HAP-1 (cell line): ENCODE results near the gene MBTD1.
"Not testable (repeated sequence)": the region's sequence is repeated elsewhere in the genome, so short reads cannot be mapped to it uniquely, and the experiment has no call there.

ENCODE experiments used
- DNase-seq, 2 experiments: peaks; one replicate each; pipeline ENCODE4 v3.0.0-alpha.2; 2016 to 2020; ENCODE audit warnings: low spot score in 2 of 2
- H3K27me3 ChIP-seq: fragments of 250-450 bp; sonication (Bioruptor Pico); 2 replicates; pipeline ENCODE4 v1.5.1; 2020; ENCODE audit warnings: low read depth, mild to moderate bottlenecking, moderate library complexity
- H3K36me3 ChIP-seq: fragments of 250-450 bp; sonication (Bioruptor Pico); replicated peaks from 2 replicates; pipeline ENCODE4 v1.5.1; 2020; ENCODE audit warnings: mild to moderate bottlenecking
- H3K4me1 ChIP-seq: fragments of 250-450 bp; sonication (Bioruptor Pico); 2 replicates; pipeline ENCODE4 v1.5.1; 2020; ENCODE audit warnings: mild to moderate bottlenecking
- H3K4me3 ChIP-seq: fragments of 250-450 bp; sonication (Bioruptor Pico); 2 replicates; pipeline ENCODE4 v1.5.1; 2020; ENCODE audit warnings: mild to moderate bottlenecking, moderate library complexity
- H3K9me3 ChIP-seq: fragments of 250-450 bp; sonication (Bioruptor Pico); 2 replicates; pipeline ENCODE4 v1.5.1; 2020; ENCODE audit warnings: mild to moderate bottlenecking, moderate library complexity
- in situ Hi-C: fragments of 300-500 bp; cut with MboI; formaldehyde crosslinking; loops from 3 replicates; pipeline ENCODE4 v1.14.3; 2020; ENCODE audit warnings: low sequenced_read_pairs, inconsistent platforms, mixed read lengths

Gene MBTD1

GRCh38 chr17:51234162-51234561, 25.7 kb downstream of the MBTD1 start:
- Histone ChIP-seq H3K9me3 (no peaks in the 10 kb centered on the region), H3K4me3 (no peak overlapping the region), H3K36me3 (no peaks in the 10 kb centered on the region), H3K4me1 (no peaks in the 10 kb centered on the region; the same call in 1 of the 2 replicates), H3K27me3 (no peaks in the 10 kb centered on the region)
- DNase-seq, result no peak
- in situ Hi-C loops, result no loop called here

- no peak for DNase-seq
- in situ Hi-C loops, result no loop called here
- Histone ChIP-seq H3K4me3 (no peak overlapping the region), H3K36me3 (no peaks in the 10 kb centered on the region), H3K4me1 (no peaks in the 10 kb centered on the region; the same call in 1 of the 2 replicates), H3K27me3 (no peaks in the 10 kb centered on the region), H3K9me3 (no peaks in the 10 kb centered on the region)
Observed at GRCh38 chr17:51231999-51232398, 27.9 kb downstream of the MBTD1 start.

- in situ Hi-C loops, result no loop called here
- no peaks in the 10 kb centered on the region; the same call in 1 of the 2 replicates for H3K4me1 ChIP-seq
- no peak overlapping the region for H3K4me3 ChIP-seq
- DNase-seq, result no peak
- H3K9me3 ChIP-seq, result no peaks in the 10 kb centered on the region
- H3K27me3 ChIP-seq, result no peaks in the 10 kb centered on the region
- H3K36me3 ChIP-seq, result no peaks in the 10 kb centered on the region
Observed at GRCh38 chr17:51230306-51230705, 29.5 kb downstream of the MBTD1 start.

- DNase-seq, result no peak
- in situ Hi-C loops, result no loop called here
- Histone ChIP-seq H3K27me3 (no peaks in the 10 kb centered on the region), H3K36me3 (no peaks in the 10 kb centered on the region), H3K9me3 (no peaks in the 10 kb centered on the region), H3K4me3 (no peak overlapping the region), H3K4me1 (no peaks in the 10 kb centered on the region; the same call in 1 of the 2 replicates)
Observed at GRCh38 chr17:51229889-51230288, 30.0 kb downstream of the MBTD1 start.

- Histone ChIP-seq H3K36me3 (peaks cover 9% of the 10 kb centered on the region), H3K27me3 (no peaks in the 10 kb centered on the region), H3K4me1 (no peaks in the 10 kb centered on the region; the same call in 1 of the 2 replicates), H3K9me3 (no peaks in the 10 kb centered on the region), H3K4me3 (no peak overlapping the region)
- in situ Hi-C loops, result no loop called here
- DNase-seq, result no peak
Observed at GRCh38 chr17:51228161-51228560, 31.7 kb downstream of the MBTD1 start.

- H3K4me1 ChIP-seq, H3K9me3 ChIP-seq, H3K27me3 ChIP-seq, in situ Hi-C loops, H3K4me3 ChIP-seq: not testable (repeated sequence)
- DNase-seq, result peak in 1 of 2 experiments; percentile 16
- H3K36me3 ChIP-seq, result peaks cover 15% of the 10 kb centered on the region
Observed at GRCh38 chr17:51225523-51225922, 34.3 kb downstream of the MBTD1 start.

GRCh38 chr17:51224402-51225262, 35.2 kb downstream of the MBTD1 start:
- H3K36me3 ChIP-seq, result peaks cover 16% of the 10 kb centered on the region
- no peak overlapping the region for H3K4me3 ChIP-seq

GRCh38 chr17:51221322-51221721, 38.5 kb downstream of the MBTD1 start:
- Histone ChIP-seq H3K4me3 (no peak overlapping the region), H3K36me3 (peaks cover 25% of the 10 kb centered on the region), H3K27me3 (no peaks in the 10 kb centered on the region), H3K9me3 (no peaks in the 10 kb centered on the region), H3K4me1 (no peaks in the 10 kb centered on the region)
- DNase-seq, result no peak
- in situ Hi-C loops, result no loop called here

More at GRCh38 chr17:51224402-51225262, 35.2 kb downstream of the MBTD1 start:
- Histone ChIP-seq H3K27me3 (no peaks in the 10 kb centered on the region), H3K9me3 (no peaks in the 10 kb centered on the region), H3K4me1 (no peaks in the 10 kb centered on the region; the same call in 1 of the 2 replicates)
- no peak for DNase-seq
- in situ Hi-C loops, result no loop called here

GRCh38 chr17:51217946-51218345, 41.9 kb downstream of the MBTD1 start:
- no peaks in the 10 kb centered on the region for H3K4me1 ChIP-seq
- no peak overlapping the region for H3K4me3 ChIP-seq
- H3K9me3 ChIP-seq, result no peaks in the 10 kb centered on the region
- in situ Hi-C loops, result no loop called here
- peaks cover 21% of the 10 kb centered on the region for H3K36me3 ChIP-seq
- H3K27me3 ChIP-seq, result no peaks in the 10 kb centered on the region
- DNase-seq, result no peak

- Histone ChIP-seq H3K4me3 (no peak overlapping the region), H3K36me3 (peaks cover 18% of the 10 kb centered on the region), H3K4me1 (no peaks in the 10 kb centered on the region), H3K9me3 (no peaks in the 10 kb centered on the region), H3K27me3 (no peaks in the 10 kb centered on the region)
- in situ Hi-C loops, result no loop called here
- no peak for DNase-seq
Observed at GRCh38 chr17:51214920-51215319, 44.9 kb downstream of the MBTD1 start.

- H3K27me3 ChIP-seq, result no peaks in the 10 kb centered on the region
- in situ Hi-C loops, result no loop called here
- peaks cover 58% of the 10 kb centered on the region for H3K36me3 ChIP-seq
- no peaks in the 10 kb centered on the region for H3K9me3 ChIP-seq
- no peaks in the 10 kb centered on the region for H3K4me1 ChIP-seq
- DNase-seq, result no peak
- no peak overlapping the region for H3K4me3 ChIP-seq
Observed at GRCh38 chr17:51203838-51204237, 56.0 kb downstream of the MBTD1 start.

- Histone ChIP-seq H3K4me1 (no peaks in the 10 kb centered on the region; the same call in 1 of the 2 replicates), H3K4me3 (no peak overlapping the region), H3K9me3 (no peaks in the 10 kb centered on the region), H3K27me3 (no peaks in the 10 kb centered on the region), H3K36me3 (peaks cover 55% of the 10 kb centered on the region)
- no peak for DNase-seq
- in situ Hi-C loops, result no loop called here
Observed at GRCh38 chr17:51200846-51201245, 59.0 kb downstream of the MBTD1 start.

- H3K4me3 ChIP-seq, result no peak overlapping the region
- no peaks in the 10 kb centered on the region; the same call in 1 of the 2 replicates for H3K4me1 ChIP-seq
- peaks cover 49% of the 10 kb centered on the region for H3K36me3 ChIP-seq
- H3K27me3 ChIP-seq, result no peaks in the 10 kb centered on the region
- no peaks in the 10 kb centered on the region for H3K9me3 ChIP-seq
- in situ Hi-C loops, result no loop called here
- DNase-seq, result no peak
Observed at GRCh38 chr17:51200295-51200694, 59.6 kb downstream of the MBTD1 start.

GRCh38 chr17:51197754-51198153, 62.1 kb downstream of the MBTD1 start:
- Histone ChIP-seq H3K27me3 (no peaks in the 10 kb centered on the region), H3K4me3 (no peak overlapping the region), H3K4me1 (no peaks in the 10 kb centered on the region; the same call in 1 of the 2 replicates), H3K36me3 (peaks cover 52% of the 10 kb centered on the region), H3K9me3 (no peaks in the 10 kb centered on the region)
- in situ Hi-C loops, result no loop called here
- DNase-seq, result no peak
